GM12875 (cell line): Measurements from ENCODE around the gene BCOR.
A peak's percentile ranks its signal among the peaks of the same experiment; 100 is the strongest.

ENCODE experiments used
- H3K4me3 ChIP-seq: one replicate; pipeline ENCODE4 v1.5.1; 2011; ENCODE audit warnings: low read depth, low read length, control low read depth
- TF ChIP-seq, protein P1 (sequence below): IDR thresholded peaks from 2 replicates; pipeline ENCODE4 v1.5.1; 2011; ENCODE audit warnings: low read depth, mild to moderate bottlenecking, control low read depth, inconsistent platforms, low read length, moderate library complexity, borderline replicate concordance; ENCODE audit not compliant: insufficient read depth

The BCOR gene

DNA sequence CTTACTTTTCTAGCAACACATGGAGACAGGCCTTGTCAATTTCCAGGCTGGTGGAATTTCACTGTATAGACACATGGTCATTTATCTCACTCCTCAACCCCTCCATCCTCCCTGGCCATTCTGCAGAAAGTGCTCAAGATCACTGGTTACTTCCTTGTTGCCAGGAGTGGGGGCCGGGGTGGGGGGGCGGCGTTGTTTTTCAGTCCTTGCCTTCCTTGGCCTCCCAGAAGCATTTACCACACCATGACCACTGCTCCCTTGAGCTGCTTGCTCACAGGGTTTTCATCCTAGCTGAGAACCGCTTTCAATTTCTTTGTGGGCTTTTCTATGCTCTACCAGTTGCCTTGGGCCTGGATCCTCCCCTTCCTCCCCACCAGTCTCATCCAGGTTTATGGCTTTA is 14.1 kb upstream of the BCOR start:
- H3K4me3 ChIP-seq = no peak overlapping the region
- TF ChIP-seq, protein P1, sequence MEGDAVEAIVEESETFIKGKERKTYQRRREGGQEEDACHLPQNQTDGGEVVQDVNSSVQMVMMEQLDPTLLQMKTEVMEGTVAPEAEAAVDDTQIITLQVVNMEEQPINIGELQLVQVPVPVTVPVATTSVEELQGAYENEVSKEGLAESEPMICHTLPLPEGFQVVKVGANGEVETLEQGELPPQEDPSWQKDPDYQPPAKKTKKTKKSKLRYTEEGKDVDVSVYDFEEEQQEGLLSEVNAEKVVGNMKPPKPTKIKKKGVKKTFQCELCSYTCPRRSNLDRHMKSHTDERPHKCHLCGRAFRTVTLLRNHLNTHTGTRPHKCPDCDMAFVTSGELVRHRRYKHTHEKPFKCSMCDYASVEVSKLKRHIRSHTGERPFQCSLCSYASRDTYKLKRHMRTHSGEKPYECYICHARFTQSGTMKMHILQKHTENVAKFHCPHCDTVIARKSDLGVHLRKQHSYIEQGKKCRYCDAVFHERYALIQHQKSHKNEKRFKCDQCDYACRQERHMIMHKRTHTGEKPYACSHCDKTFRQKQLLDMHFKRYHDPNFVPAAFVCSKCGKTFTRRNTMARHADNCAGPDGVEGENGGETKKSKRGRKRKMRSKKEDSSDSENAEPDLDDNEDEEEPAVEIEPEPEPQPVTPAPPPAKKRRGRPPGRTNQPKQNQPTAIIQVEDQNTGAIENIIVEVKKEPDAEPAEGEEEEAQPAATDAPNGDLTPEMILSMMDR = no peak

- TF ChIP-seq, protein P1 = no peak
These were observed 11.7 kb upstream of the BCOR start for GRCh38 chrX:40109288-40110008.

DNA sequence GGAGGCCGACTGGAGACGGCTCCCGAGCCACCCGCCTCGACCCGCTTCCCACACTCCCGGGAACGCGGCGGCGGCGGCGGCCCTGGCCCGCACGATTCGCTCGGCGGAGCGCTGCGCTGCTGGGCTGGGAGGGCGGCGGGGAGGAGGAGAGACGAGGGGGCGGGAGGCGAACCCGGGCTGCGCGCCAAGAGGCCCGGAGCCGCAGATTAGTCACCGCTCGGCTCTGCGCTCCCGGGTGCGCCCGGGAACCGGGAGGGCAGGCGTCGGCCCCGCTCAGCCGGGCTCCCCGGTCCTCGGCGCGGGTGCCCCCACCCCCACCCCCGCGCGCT is 11.2 kb upstream of the BCOR start:
- peak overlapping the region; percentile 31 for H3K4me3 ChIP-seq
- TF ChIP-seq, protein P1 = no peak

More at GRCh38 chrX:40109288-40110008, 11.7 kb upstream of the BCOR start:
- H3K4me3 ChIP-seq = peak overlapping the region; percentile 31

DNA sequence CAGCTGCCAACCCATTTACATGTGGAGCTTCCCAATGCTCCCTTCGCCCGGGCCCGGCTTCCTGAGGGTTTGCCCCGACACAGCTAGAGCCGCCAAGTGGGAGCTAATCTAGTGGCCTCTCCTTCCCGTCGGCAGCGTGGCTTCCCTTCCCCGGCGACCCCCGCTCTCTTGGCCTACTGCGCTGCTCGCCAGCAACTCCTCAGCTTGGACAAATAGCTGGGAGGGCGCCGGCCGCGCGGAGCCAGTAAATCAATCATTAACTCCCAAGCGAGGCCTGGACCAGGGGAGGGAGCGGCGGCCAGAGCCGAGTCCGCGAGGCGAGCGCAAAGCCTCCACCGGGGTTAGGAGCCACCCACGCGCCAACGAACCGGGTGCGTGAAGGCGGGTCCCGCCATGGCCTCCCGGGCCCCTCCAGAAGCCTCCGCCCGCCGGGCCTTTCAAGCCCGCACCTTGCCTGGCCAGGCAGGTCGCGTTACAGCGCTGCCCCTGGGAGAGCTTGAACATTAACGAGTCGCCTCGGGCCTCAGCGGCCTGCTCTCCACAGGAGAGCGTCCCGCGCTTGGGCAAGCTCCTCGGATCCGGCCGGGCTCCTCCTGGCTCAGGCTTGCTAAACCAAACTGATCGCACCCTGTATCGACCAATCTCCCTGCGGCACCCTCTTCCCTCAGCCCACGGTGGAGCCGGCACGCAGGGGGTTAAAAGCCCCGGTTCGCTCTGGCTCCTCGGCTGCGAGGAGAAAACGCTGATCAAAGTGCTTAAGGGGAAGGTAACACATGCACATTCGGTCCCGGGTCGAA is 10.6 kb upstream of the BCOR start:
- TF ChIP-seq, protein P1 = no peak
- peak overlapping the region; percentile 31 for H3K4me3 ChIP-seq

- TF ChIP-seq, protein P1 = no peak
- H3K4me3 ChIP-seq = peak overlapping the region; percentile 53
These were observed 9.8 kb upstream of the BCOR start for GRCh38 chrX:40107291-40108161.

- H3K4me3 ChIP-seq = peak overlapping the region; percentile 53
- TF ChIP-seq, protein P1 = no peak
These were observed 9.0 kb upstream of the BCOR start for GRCh38 chrX:40106676-40107290.
